Esophagus squamous epithelium (tissue), 4 donors: ENCODE results near the gene ENDOG.

Experiments used
- CTCF ChIP-seq, 6 experiments: fragments of 450-650 bp in 4 of 6; fragments of 200-600 bp in 2 of 6; sonication (generic) in 2 of 6; IDR thresholded peaks; one replicate each; pipeline ENCODE4 v1.5.1; 2016 to 2019; ENCODE audit warnings: antibody characterized with exemption in 6 of 6, mild to moderate bottlenecking in 4 of 6, moderate library complexity in 4 of 6
- POLR2A ChIP-seq, 4 donors: fragments of 450-650 bp; IDR thresholded peaks; one replicate each; pipeline ENCODE4 v1.6.1; 2017; ENCODE audit warnings: antibody characterized with exemption in 4 of 4, mild to moderate bottlenecking in 4 of 4, moderate library complexity in 3 of 4

- TF ChIP-seq CTCF (IDR thresholded peaks at IDR 0.05): no peak
- TF ChIP-seq POLR2A (IDR thresholded peaks at IDR 0.05): no peak
Observed at GRCh38 chr9:128809831-128810230, 8.5 kb upstream of the ENDOG start.
